ENCODE measurements around the gene ABRAXAS1. TPM values are rescaled to one million over a fixed set of nuclear protein-coding genes. Genes with fewer than 3 reads are reported as not detected.
A peak's percentile ranks its signal among the peaks of the same experiment; 100 is the strongest.

The ABRAXAS1 gene
- total RNA-seq, 6 donors from 2014 or later, result 4.1 to 22.2 (median 9.1) TPM

GRCh38 chr4:83454686-83455085, 30.2 kb downstream of the ABRAXAS1 start:
- H3K4me1 ChIP-seq, result peaks cover 20 to 31% (median 24%) of the 10 kb centered on the region in 4 donors
- WGBS, 2 donors, result 15 to 23% methylated on average over 4 to 6 of the region's 6 CpGs
- peak overlapping the region; percentile 24 to 82 (median 74) for H3K4me3 ChIP-seq
- TF ChIP-seq POLR2A (IDR thresholded peaks at IDR 0.05), result no peak
- TF ChIP-seq, protein P1, sequence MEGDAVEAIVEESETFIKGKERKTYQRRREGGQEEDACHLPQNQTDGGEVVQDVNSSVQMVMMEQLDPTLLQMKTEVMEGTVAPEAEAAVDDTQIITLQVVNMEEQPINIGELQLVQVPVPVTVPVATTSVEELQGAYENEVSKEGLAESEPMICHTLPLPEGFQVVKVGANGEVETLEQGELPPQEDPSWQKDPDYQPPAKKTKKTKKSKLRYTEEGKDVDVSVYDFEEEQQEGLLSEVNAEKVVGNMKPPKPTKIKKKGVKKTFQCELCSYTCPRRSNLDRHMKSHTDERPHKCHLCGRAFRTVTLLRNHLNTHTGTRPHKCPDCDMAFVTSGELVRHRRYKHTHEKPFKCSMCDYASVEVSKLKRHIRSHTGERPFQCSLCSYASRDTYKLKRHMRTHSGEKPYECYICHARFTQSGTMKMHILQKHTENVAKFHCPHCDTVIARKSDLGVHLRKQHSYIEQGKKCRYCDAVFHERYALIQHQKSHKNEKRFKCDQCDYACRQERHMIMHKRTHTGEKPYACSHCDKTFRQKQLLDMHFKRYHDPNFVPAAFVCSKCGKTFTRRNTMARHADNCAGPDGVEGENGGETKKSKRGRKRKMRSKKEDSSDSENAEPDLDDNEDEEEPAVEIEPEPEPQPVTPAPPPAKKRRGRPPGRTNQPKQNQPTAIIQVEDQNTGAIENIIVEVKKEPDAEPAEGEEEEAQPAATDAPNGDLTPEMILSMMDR (IDR thresholded peaks at IDR 0.05), result no peak
- TF ChIP-seq POLR2AphosphoS5 (IDR thresholded peaks at IDR 0.05), result no peak
- no peak for TF ChIP-seq EP300 (IDR thresholded peaks at IDR 0.05)
- ATAC-seq (ENCODE audit: low FRiP score in 2 of 2), result no peak
- no peak for DNase-seq
- no peaks in the 10 kb centered on the region for H3K9me3 ChIP-seq
- H3K36me3 ChIP-seq, result peaks cover 0 to 32% (median 5%) of the 10 kb centered on the region in 4 donors
- H3K27ac ChIP-seq, result peak overlapping the region; percentile 96 to 98 (median 97)
- H3K27me3 ChIP-seq, result no peaks in the 10 kb centered on the region

GRCh38 chr4:83449009-83449408, 35.9 kb downstream of the ABRAXAS1 start:
- no peak for TF ChIP-seq EP300 (IDR thresholded peaks at IDR 0.05)
- TF ChIP-seq, protein P1 (IDR thresholded peaks at IDR 0.05), result no peak
- no peak for TF ChIP-seq POLR2AphosphoS5 (IDR thresholded peaks at IDR 0.05)
- TF ChIP-seq POLR2A (IDR thresholded peaks at IDR 0.05), result no peak
- WGBS, 2 donors, result 48 to 74% methylated on average over 2 of the region's 2 CpGs
- no peak overlapping the region for H3K4me3 ChIP-seq
- ATAC-seq (ENCODE audit: low FRiP score in 2 of 2) (no peak), DNase-seq (no peak)
- H3K27ac ChIP-seq, result no peak overlapping the region
- no peaks in the 10 kb centered on the region for H3K9me3 ChIP-seq
- H3K36me3 ChIP-seq, result peaks cover 7 to 49% (median 10%) of the 10 kb centered on the region in 4 donors
- peaks cover 1 to 4% (median 2%) of the 10 kb centered on the region in 4 donors for H3K4me1 ChIP-seq
- no peaks in the 10 kb centered on the region for H3K27me3 ChIP-seq

DNA sequence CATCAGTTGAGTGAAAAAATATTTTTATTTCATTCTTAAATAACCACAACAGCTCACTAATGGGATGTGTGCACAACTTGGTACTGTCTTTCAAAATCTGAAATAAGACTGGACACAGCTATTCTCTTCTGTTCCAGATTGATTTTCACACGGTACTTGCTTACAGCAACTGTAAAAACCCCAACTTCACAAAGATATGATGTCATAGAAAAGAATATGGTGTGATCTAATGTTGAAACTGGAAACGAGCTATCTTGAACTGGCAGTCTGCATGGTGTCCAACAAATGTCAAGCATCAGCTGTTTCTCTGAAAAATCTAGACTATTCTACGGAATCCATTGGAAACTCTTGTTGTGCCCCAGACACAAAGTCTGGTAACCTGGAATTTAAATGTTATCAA, 44.0 kb downstream of the ABRAXAS1 start:
- 87 to 92% methylated on average over 3 of the region's 3 CpGs for WGBS, 2 donors
- Histone ChIP-seq H3K27ac (no peak overlapping the region), H3K27me3 (no peaks in the 10 kb centered on the region), H3K9me3 (no peaks in the 10 kb centered on the region), H3K4me3 (no peak overlapping the region), H3K36me3 (peaks cover 25 to 81% (median 36%) of the 10 kb centered on the region in 4 donors), H3K4me1 (no peaks in the 10 kb centered on the region)
- TF ChIP-seq, protein P1 (IDR thresholded peaks at IDR 0.05), result no peak
- TF ChIP-seq EP300 (IDR thresholded peaks at IDR 0.05) (no peak), POLR2AphosphoS5 (IDR thresholded peaks at IDR 0.05) (no peak), POLR2A (IDR thresholded peaks at IDR 0.05) (no peak)
- no peak for DNase-seq
- no peak for ATAC-seq (ENCODE audit: low FRiP score in 2 of 2)

- H3K36me3 ChIP-seq, result peaks cover 20 to 77% (median 36%) of the 10 kb centered on the region in 4 donors
- DNase-seq, result no peak
- TF ChIP-seq, protein P1 (IDR thresholded peaks at IDR 0.05), result no peak
- TF ChIP-seq EP300 (IDR thresholded peaks at IDR 0.05), result no peak
- no peak for TF ChIP-seq POLR2AphosphoS5 (IDR thresholded peaks at IDR 0.05)
- no peak for TF ChIP-seq POLR2A (IDR thresholded peaks at IDR 0.05)
- no peaks in the 10 kb centered on the region for H3K9me3 ChIP-seq
- ATAC-seq (ENCODE audit: low FRiP score in 2 of 2), result no peak
- H3K27ac ChIP-seq, result no peak overlapping the region
- no peaks in the 10 kb centered on the region for H3K27me3 ChIP-seq
- H3K4me3 ChIP-seq, result no peak overlapping the region
- WGBS, 2 donors, result 88 to 97% methylated on average over 1 of the region's 1 CpG
- no peaks in the 10 kb centered on the region for H3K4me1 ChIP-seq
Measured at GRCh38 chr4:83440148-83440814, 44.6 kb downstream of the ABRAXAS1 start.

GRCh38 chr4:83438719-83439118, 46.2 kb downstream of the ABRAXAS1 start:
- ATAC-seq (ENCODE audit: low FRiP score in 2 of 2), result no peak
- no peaks in the 10 kb centered on the region for H3K27me3 ChIP-seq
- no peak overlapping the region for H3K4me3 ChIP-seq
- TF ChIP-seq, protein P1 (IDR thresholded peaks at IDR 0.05), result no peak
- no peak for TF ChIP-seq POLR2AphosphoS5 (IDR thresholded peaks at IDR 0.05)
- no peak for TF ChIP-seq EP300 (IDR thresholded peaks at IDR 0.05)
- TF ChIP-seq POLR2A (IDR thresholded peaks at IDR 0.05), result no peak
- no peaks in the 10 kb centered on the region for H3K4me1 ChIP-seq
- H3K27ac ChIP-seq, result no peak overlapping the region
- DNase-seq, result no peak
- H3K9me3 ChIP-seq, result no peaks in the 10 kb centered on the region
- H3K36me3 ChIP-seq, result peaks cover 16 to 73% (median 30%) of the 10 kb centered on the region in 4 donors
